ENCODE results near the gene GSDME.

GSDME gene

GRCh38 chr7:24701261-24702235 lies 55.7 kb downstream of the GSDME start:
- FAIRE-seq, result no peak

- no peak for FAIRE-seq
These were observed 56.6 kb downstream of the GSDME start for GRCh38 chr7:24700521-24701260.

GRCh38 chr7:24698531-24699266 lies 58.6 kb downstream of the GSDME start:
- FAIRE-seq, result no peak

- FAIRE-seq, result no peak
These were observed 59.8 kb downstream of the GSDME start for GRCh38 chr7:24697416-24697815.

GRCh38 chr7:24692592-24692991 lies 64.7 kb downstream of the GSDME start:
- no peak for FAIRE-seq

GRCh38 chr7:24690251-24690650 lies 67.0 kb downstream of the GSDME start:
- no peak for FAIRE-seq

GRCh38 chr7:24685708-24686107 lies 71.6 kb downstream of the GSDME start:
- no peak for FAIRE-seq

GRCh38 chr7:24670782-24671181 lies 86.5 kb downstream of the GSDME start:
- FAIRE-seq, result no peak

- FAIRE-seq, result no peak
These were observed 87.2 kb downstream of the GSDME start for GRCh38 chr7:24669971-24670591.

- no peak for FAIRE-seq
These were observed 88.2 kb downstream of the GSDME start for GRCh38 chr7:24668927-24669635.

GRCh38 chr7:24665564-24666294 lies 91.5 kb downstream of the GSDME start:
- no peak for FAIRE-seq

GRCh38 chr7:24660546-24660945 lies 96.7 kb downstream of the GSDME start:
- no peak for FAIRE-seq

- FAIRE-seq, result no peak
These were observed 97.8 kb downstream of the GSDME start for GRCh38 chr7:24659505-24659904.

- no peak for FAIRE-seq
These were observed 99.3 kb downstream of the GSDME start for GRCh38 chr7:24657980-24658379.

GRCh38 chr7:24656608-24657007 lies 100.7 kb downstream of the GSDME start:
- FAIRE-seq, result no peak

GRCh38 chr7:24654305-24654704 lies 103.0 kb downstream of the GSDME start:
- FAIRE-seq, result no peak

- no peak for FAIRE-seq
These were observed 103.8 kb downstream of the GSDME start for GRCh38 chr7:24653316-24654085.

- no peak for FAIRE-seq
These were observed 104.9 kb downstream of the GSDME start for GRCh38 chr7:24652251-24652939.

Measured in TTC549 (cell line).